ENCODE data around the gene SHTN1.

- TF ChIP-seq TAF1 (IDR thresholded peaks at IDR 0.05; ENCODE audit: low read depth) (no peak), FOXM1 (IDR thresholded peaks at IDR 0.05; ENCODE audit: borderline replicate concordance, low read depth) (no peak), MAX (IDR thresholded peaks at IDR 0.05) (no peak), CEBPB (IDR thresholded peaks at IDR 0.05) (no peak), EGR1 (IDR thresholded peaks at IDR 0.05) (no peak), RAD21 (IDR thresholded peaks at IDR 0.05; ENCODE audit: low read depth) (no peak), USF1 (IDR thresholded peaks at IDR 0.05) (no peak), ZBTB7A (IDR thresholded peaks at IDR 0.05; ENCODE audit: low read depth) (no peak), REST (IDR thresholded peaks at IDR 0.05; ENCODE audit: low read depth) (no peak), TEAD4 (IDR thresholded peaks at IDR 0.05) (no peak), CREB1 (IDR thresholded peaks at IDR 0.05; ENCODE audit: low read depth) (no peak), YY1 (IDR thresholded peaks at IDR 0.05; ENCODE audit: low read depth) (no peak)
These were observed 15.5 kb downstream of the SHTN1 start for GRCh38 chr10:116989439-116989838.
